GM19328 (cell line): ENCODE results near the gene TAP2.

Experiments
- ATAC-seq: cut with Tn5 transposase; IDR thresholded peaks from one replicate; pipeline ENCODE4 v1.9.1; 2021; ENCODE audit warnings: mild to moderate bottlenecking, moderate library complexity; ENCODE audit not compliant: unreplicated experiment

Gene TAP2

DNA sequence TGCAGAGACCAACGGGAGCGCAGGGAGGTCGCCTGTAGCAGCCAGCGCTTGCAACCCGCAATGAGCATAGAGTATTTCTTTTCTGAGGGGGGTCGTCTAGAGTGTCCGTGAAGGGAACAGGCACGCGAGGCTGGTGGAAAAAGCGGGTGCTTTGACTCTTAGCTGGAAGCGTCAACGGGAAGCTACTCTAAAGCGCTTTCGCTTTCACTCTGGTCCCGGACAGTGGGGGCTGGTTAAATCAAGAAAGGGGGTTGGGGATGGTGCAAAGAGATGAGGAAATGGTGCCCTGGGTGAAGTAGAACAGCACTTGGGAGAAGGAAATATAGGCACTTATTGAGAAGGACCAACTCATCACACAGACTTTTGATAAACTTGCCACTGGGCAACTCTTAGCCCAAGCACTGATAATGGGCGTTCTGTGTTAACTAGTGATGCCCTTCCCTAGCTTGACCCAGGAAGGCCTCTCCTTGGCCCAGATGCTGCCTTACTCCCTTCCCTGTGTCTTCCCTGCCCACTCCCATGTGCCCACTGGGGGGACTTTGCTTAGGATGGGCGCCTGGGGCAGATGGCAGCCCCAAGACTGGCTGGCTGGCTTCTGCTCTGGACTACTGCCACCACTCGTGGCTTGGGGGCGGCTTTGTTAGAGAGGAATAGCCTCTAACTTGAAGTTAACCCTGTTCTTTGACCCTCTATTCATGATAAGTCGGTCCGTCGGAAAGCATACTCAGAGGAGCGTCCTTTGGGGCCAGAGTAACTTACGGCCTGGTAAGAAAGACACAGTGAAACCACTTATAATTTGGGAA, 16.0 kb upstream of the TAP2 start:
- ATAC-seq, result no peak

DNA sequence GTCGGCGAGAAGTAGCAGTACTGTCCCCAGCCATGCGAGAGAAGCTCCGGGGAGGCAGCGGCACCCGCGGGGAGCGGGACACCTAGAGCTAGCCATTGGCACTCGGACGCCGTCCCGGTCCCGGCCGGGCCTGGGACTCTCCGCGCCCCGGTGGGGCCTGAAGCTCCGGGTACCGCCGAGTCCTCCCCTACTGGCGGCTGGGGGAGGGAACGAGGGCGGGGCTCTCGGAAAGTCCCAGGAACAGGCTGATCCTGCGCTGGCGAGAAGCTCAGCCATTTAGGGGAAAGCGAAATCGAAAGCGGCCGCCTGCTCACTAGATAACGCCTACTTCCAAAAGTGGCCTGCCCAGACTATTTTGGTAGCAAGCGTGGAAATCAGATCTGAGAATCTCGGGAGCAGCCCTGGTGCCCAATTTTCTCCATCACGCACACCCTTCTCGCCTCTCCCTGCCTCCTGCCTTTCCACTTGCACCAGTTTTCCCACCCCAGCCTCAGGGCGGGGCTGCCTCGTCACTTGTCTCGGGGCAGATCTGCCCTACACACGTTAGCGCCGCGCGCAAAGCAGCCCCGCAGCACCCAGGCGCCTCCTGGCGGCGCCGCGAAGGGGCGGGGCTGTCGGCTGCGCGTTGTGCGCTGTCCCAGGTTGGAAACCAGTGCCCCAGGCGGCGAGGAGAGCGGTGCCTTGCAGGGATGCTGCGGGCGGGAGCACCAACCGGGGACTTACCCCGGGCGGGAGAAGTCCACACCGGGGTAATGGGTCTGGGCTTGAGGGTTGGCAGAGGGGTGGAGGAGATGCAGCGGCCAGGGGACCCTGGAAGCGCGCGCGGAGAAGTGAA, 15.2 kb upstream of the TAP2 start, which contains the start of the genes PSMB9 and TAP1:
Gene PSMB9, plus strand, starts transcription at position 652 of the 835 bp plus-strand sequence. Its CDS starts 38 bp downstream, at position 690.
Gene TAP1, minus strand, starts transcription at position 164 of the 835 bp plus-strand sequence. Its CDS starts 68 bp downstream, at position 96.
- ATAC-seq, result peak; percentile 80

DNA sequence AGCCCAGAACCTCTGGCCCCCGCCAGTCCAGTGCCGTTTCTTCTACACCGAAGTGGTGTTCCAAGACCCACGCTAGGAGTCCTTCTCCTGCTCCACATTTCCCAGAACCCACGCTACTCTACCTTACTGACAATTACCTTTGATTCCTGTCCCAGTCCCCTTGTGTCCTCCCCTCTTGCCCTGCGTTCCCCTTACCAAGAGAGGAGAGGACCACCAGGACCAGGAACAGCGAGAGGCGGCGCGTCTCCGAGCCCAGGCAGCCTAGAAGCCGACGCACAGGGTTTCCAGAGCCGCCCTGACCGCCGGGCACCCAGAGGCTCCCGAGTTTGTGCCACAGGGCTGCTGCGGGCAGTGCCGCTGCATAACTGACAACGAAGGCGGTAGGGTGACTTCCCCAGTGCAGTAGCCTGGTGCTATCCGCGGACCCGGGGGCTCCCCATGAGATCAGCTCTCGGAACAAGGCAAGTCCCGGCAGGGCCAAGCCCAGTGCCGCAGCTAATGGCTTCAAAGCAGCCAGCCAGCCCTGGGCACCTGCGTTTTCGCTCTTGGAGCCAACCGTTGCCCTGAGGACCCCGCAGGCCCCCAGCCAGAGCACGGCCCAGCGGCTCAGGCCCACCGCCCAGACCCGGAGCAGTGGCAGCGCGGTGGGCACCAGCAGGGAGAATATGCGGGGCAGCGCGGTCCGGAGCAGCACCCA, 14.5 kb upstream of the TAP2 start:
- ATAC-seq, result no peak

DNA sequence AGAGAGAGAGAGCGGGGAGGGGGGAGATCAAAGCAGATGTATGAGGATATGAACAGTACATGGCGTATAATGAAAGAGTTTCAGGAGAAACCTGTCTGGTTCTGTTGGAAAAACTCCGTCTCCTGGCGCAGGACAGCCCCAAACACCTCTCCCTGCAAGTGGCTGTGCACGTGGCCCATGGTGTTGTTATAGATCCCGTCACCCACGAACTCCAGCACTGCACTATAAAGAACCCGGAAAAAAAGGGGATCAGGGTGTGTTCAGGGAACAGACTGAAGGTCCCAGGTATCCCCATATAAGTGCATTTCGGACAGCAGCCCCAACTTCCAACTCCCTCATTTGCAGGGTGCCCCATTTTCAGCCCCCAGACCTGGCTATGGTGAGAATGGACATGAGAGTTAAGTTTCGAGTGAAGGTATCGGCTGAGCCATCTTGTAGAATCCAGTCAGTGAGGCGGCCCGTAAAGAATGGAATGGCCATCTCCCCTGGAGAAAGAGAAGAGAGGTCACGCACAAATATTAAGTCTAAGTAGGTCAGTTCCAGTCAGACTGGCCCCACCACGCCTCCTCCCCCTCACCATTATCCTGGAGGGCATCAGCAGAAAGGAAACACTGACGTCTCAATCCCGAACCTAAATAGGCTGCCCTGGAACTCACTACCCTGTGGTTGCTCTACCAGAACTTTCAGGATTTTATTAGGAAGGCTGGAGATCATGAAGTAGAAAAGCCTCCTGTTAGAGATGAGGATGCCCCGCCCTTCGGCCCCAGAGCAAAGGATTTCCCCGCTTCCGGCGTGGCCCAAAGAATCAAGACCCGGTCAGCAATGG, 13.7 kb upstream of the TAP2 start:
- no peak for ATAC-seq

DNA sequence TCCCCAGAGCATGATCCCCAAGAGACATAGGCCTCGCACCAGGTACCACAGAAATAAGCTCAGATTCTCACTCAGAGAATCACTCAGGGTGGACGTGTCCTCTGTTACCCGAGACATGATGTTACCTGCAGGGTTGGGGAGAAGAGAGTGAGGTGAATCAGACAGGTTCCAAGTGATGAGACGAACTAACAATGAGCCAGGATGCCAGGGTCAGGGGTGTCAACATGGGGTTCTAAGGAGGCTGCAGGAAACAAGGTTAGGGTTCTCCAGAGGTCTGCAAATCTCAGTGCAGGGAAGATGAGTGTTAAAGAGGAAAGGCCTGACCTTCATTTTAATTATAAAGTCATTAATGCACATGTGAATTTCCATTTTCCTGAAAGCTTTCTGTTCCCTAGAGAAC, 12.5 kb upstream of the TAP2 start:
- no peak for ATAC-seq

DNA sequence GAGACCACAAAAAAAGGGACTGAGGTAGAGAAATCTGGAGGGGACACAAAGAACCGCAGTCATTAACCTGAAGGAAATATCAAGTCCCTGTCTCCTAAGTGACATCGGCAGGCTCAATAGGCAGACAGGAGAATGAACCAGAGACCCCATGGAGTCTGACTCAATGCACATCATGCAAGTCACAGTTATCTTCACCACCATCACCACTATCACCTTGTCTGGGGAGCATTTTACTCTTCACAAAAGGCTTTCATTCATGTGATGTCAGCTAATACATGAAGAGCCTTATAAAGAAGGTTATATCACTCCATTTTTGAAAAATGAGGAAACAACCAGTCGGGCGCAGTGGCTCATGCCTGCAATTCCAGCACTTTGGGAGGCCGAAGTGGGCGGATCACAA, 10.6 kb upstream of the TAP2 start:
- ATAC-seq, result no peak

DNA sequence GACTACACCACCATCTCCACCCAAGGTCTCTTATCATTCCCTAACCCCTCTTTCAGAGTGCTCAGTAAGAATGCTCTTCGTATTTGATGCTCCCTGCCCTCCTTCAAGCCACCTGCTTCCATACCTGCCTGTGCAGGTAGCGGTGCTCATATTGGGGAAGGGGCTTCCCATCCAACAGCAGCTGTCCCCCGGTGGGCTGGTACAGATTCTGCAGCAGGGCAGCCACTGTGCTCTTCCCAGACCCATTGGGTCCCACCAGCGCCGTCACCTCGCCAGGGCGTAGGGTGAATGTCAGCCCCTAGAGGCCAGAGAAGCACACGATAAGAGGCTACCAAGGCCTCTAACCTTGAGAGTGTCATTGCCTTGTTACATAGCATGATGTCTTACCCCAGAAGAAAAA, 9.3 kb upstream of the TAP2 start:
- no peak for ATAC-seq

DNA sequence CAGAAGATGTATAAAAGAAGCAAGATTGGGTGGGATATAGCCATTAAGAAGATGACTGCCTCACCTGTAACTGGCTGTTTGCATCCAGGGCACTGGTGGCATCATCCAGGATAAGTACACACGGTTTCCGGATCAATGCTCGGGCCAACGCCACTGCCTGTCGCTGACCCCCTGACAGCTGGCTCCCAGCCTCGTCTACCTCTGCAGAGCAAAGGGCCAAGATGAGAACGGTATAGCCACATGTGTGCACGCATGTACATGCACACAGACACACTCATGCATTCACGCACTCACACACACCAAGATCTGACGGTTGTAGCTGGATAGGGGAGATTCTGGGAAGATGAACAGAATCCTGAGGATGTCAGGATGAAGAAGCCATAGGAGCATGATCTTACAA, 8.5 kb upstream of the TAP2 start:
- no peak for ATAC-seq

DNA sequence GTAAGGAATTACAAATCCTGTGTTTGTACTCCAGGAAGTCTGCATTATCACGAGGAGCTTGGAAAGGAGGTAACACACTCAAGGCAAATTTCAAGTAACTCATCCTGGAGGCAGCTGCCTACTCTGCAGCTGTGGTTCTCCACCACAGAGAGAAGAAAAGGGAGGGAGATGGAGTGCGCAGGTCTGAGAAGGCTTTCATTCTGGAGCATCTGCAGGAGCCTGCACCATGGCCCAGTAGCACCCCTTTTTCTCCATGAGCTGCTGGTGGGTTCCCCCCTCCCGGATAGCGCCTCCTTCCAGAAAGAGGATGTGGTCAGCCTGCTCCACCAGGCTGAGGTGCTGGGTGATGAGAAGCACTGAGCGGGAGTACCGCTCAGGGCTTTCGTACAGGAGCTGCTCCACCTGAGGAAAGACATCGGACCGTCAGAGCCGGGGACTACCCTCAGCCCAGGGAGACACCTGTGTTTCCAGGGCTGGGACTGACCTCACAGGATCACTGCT, 6.9 kb upstream of the TAP2 start:
- ATAC-seq, result no peak

DNA sequence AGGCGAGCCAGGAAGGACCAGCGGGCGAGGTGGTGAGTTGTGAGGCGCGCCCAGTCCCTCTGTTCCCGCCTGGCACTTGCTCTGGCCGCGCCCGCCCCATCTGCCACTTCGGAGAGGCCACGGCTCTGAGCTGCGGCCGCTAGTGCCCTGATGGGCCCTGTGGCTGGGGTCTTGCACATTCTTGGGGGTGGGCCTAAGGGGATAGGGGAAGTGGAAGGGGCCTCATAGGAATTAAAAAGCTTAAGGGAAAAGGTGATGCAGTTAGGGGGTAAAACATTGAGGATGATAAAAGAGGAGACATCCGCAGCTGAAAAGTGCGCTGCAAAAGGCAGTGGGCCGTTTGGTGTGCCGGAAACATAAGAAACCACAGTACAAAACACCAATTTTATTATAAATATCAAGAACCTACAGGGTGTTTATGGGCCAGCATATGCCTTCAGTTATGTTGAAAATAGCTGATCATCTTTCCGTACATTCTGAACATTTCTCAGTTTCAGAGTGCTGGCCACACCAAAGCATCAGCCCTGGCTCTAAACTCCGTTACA, 6.4 kb upstream of the TAP2 start:
- no peak for ATAC-seq

DNA sequence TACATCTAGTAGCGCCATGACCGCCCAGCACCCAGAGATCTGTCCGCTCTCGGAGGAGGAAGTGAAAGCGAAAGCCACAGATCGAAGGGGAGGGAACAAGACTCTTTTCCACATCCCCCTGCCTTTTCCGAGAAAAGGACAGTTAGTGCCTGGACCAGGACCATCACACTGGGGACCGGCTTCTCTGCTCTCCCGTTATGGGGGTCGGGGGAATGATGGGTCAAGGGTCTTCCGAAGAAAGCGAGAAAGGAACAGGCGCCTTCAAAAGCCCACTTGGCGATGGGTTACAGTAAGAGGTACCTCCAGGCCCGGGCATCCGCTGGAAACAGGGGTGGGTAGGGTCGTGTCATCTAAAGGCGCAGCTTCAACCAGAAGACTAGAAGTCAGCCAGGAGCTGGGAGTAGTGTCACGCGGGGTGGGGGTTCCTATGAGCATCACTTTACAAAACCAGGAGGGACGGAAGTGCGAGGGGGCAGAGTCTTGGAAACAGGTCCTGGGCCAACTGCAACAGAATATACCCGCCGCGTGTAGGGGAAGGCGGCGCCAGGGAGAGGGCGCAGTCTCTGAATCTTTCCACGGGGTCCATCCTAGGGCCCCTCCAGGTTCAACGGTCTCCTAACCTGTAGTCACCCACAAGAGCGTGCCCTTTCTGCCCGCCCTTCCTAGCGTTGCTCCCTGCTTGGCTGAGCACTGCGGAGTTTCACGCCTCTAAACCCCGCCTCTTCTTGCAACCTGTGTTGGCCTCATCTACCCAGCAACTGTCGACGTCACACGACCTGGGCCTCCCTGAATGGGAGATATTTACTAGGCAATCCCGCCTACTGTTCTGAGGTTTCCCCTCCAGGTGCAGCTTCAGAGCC, 5.7 kb upstream of the TAP2 start, which contains the start of gene PSMB8:
Gene PSMB8, minus strand, starts transcription at position 69 of the 860 bp plus-strand sequence. Its CDS starts 51 bp downstream, at position 18.
- ATAC-seq, result peak; percentile 68

DNA sequence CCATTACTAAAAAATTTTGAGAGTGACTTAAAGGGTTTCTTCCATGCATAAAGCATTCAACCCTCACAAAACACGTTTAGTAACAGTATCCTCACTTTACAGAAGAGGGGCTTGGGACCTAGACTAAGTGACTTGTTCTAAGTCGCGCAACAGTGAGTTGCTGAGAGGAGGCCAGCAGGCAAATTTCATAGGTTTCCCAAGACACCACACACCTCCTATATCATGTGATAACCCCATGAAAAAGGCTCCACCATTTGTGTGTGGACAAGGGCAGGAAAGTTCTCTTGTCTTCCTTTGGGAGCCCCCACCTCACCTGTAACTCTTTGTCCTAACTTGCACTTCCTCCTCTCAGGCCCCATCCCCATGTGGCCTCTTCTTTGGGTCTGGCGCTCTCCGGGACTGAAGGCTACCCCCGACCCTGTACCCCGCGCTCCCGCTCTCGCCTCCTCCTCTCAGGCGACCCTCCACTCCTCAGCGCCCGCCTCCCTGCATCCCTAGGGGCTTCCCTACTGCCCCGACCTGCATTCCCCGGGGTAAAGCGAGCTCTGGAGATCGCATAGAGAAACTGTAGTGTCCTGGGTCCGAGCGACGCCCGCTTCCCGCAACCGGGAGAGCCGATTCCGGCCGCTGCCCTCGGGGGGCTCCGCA, 4.9 kb upstream of the TAP2 start:
- no peak for ATAC-seq

DNA sequence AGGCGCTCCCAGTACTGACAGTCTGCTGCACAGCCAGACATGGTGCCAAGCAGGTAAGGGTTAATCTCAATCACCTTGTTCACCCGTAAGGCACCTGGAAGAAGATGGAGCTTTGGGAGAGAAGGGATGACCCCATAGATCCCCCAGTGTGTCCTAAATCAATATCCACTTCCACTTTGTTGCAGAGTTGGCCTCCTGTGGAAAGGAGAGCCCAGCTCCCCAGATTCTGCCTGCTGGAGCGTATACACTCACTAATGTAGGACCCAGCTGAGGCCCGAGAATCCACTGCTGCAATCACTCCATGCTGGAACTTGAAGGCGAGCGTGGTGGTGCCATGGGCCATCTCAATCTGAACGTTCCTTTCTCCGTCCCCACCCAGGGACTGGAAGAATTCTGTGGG, 4.2 kb upstream of the TAP2 start:
- ATAC-seq, result no peak

DNA sequence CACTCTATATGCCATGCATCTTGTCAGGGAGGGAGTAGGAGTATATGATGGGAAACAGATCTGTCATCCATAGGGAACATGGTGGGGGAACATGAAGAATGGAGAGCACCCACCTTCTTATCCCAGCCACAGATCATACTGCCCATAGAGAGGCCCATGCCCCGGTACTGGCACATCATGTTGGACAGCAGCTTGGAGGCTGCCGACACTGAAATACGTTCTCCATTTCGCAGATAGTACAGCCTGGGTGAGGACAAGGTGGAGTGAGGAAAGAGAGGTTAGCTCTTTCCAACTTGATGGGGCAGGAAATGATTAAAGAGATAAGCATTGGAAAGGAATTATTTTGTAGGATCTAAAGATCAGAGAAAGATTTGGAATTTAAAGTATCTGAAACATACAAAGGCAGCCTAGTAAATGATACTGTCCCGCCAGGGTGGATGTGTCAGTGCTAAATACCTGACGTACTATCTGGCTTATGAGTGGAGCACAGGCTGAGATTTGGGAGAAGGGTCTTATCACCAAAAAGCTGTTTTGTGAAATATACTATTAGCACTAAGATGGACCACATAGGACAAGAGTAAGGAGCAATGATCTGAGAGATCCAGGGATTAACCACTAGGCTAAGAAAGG, 3.6 kb upstream of the TAP2 start:
- ATAC-seq, result no peak

DNA sequence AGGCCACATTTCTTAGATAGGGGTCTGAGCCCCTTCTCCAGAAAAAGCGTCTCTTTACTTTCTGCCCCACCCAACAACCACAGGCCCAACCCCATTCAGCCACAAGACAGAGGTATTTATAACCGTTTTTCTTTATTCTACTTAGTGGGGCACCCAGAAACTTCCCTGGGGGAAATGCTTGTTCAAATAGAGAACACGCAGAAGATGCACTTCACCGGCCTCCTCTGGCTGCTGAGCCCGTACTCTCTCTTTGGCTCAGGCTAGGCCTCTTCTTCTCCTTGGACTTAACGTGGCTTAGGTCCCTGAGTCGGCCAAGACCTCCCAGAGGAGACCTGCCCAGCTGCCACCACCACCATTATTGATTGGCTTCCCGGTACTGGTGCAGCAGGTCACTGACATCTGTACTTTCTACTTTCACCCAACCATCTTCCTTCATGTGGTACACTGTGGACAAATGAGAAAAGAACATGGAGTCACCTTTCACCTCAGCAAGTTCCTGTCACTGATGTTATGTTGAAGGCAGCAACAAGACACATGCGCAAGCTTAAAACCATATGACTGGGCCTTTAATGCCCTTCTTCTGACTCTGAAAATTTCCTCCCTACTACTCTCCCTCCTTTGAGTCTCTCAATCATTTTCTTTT, 2.2 kb upstream of the TAP2 start:
- no peak for ATAC-seq

DNA sequence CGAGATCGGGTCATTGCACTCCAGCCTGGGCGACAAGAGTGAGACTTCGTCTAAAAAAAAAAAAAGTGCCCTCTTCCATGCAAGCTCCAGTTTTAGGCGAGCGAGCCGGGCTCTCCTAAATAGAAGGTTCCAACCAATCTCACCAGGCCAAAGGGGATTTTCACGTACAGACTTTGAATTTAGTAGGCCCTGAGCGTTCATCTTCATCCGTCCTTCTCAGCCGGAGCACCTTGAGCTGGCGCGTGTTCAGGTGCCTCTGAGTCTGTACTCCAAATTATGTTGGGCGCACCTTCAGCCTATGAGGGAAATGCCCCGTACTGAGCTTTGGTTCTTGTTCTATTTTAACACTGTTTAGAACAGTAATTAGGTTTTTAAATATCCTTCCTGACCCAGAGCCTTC, 817 bp upstream of the TAP2 start:
- no peak for ATAC-seq

DNA sequence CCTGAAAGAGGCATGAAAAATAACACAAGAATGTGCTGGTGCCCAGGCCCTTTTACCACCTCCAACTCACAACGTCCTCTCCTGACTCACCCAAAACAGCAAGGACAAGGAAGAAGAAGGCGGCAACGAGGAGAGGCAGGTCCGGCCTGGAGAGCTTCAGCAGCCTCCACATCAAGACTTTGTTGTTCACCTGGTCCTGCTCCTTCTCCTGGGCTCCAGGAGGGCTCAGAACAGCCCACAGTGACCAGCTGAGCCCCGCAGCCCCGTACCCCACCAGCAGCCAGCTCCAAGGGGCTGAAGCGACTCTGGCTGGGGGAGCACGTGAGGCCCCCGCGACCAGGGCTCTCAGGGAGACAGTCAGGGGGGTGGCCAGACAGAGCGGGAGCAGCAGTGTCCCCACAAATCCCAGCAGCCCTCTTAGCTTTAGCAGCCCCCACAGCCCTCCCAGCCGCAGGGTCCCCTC, 857 bp downstream of the TAP2 start:
- ATAC-seq, result no peak
